Uterus (tissue), 4 donors: ENCODE results near the gene HRH2. TPM values are rescaled to one million over a fixed set of nuclear protein-coding genes. Genes with fewer than 3 reads are reported as not detected.

Experiments used
- DNase-seq, 2 donors: peaks; one replicate each; pipeline ENCODE4 v3.0.0-alpha.2; 2019 to 2020
- H3K27ac ChIP-seq, 2 donors: fragments of 200-600 bp; sonication (generic); 1 replicate in 1 of 2; 2 replicates in 1 of 2; pipeline ENCODE4 v1.5.1; 2016 to 2018
- H3K27me3 ChIP-seq, 2 donors: fragments of 200-600 bp; sonication (generic); one replicate each; pipeline ENCODE4 v1.5.1; 2018 to 2019; ENCODE audit warnings: control low read depth in 1 of 2
- H3K36me3 ChIP-seq, 2 donors: fragments of 200-600 bp; sonication (generic); one replicate each; pipeline ENCODE4 v1.5.1; 2019; ENCODE audit warnings: control low read depth in 1 of 2
- H3K4me1 ChIP-seq, 2 donors: fragments of 200-600 bp; sonication (generic); one replicate each; pipeline ENCODE4 v1.5.1; 2018 to 2019; ENCODE audit warnings: control low read depth in 1 of 2
- H3K4me3 ChIP-seq, 2 donors: fragments of 200-600 bp; sonication (generic); 1 replicate in 1 of 2; 2 replicates in 1 of 2; pipeline ENCODE4 v1.5.1; 2018 to 2019; ENCODE audit warnings: mild to moderate bottlenecking in 1 of 2
- H3K9me3 ChIP-seq, 2 donors: fragments of 200-600 bp; sonication (generic); one replicate each; pipeline ENCODE4 v1.5.1; 2019; ENCODE audit warnings: control low read depth in 1 of 2
- CTCF ChIP-seq, 4 experiments: fragments of 200-600 bp in 2 of 4; fragments of 450-650 bp in 2 of 4; sonication (generic) in 2 of 4; IDR thresholded peaks; one replicate each; pipeline ENCODE4 v1.5.1; 2016 to 2019; ENCODE audit warnings: antibody characterized with exemption in 4 of 4, mild to moderate bottlenecking in 2 of 4, moderate library complexity in 1 of 4
- POLR2A ChIP-seq, 2 donors: fragments of 450-650 bp; IDR thresholded peaks; one replicate each; pipeline ENCODE4 v1.6.1; 2016; ENCODE audit warnings: antibody characterized with exemption in 2 of 2, mild to moderate bottlenecking in 1 of 2, moderate library complexity in 1 of 2
- intact Hi-C: fragments of 100-400 bp; cut with DNase I; formaldehyde crosslinking; loops from one replicate; pipeline ENCODE4 v1.15.1; 2023; ENCODE audit warnings: low total_unique reads
- total RNA-seq, 4 donors: library from RNA; depleted of rRNA in 3 of 4; stranded (reverse); fragments of >200 nt in 3 of 4; gene quantifications; one replicate each; pipeline versions ENCODE4 v1.1.0 to v1.2.4, GENCODE V29; 2014 to 2023
- donor health status: DM: yes; HTN: yes; CAD: no.

Gene HRH2
- total RNA-seq, 4 donors from 2014 or later: 0.51 to 4.4 (median 4.1) TPM; not detected in 1

GRCh38 chr5:175694371-175695160 is 36.7 kb downstream of the HRH2 start:
- Histone ChIP-seq H3K27ac (no peak overlapping the region), H3K4me3 (no peak overlapping the region), H3K9me3 (no peaks in the 10 kb centered on the region), H3K36me3 (no peaks in the 10 kb centered on the region), H3K27me3 (no peaks in the 10 kb centered on the region), H3K4me1 (no peaks in the 10 kb centered on the region)
- intact Hi-C loops: no loop called here
- TF ChIP-seq POLR2A (IDR thresholded peaks at IDR 0.05) (no peak), CTCF (IDR thresholded peaks at IDR 0.05) (no peak)
- DNase-seq: no peak

- intact Hi-C loops: no loop called here
- Histone ChIP-seq H3K4me1 (no peaks in the 10 kb centered on the region), H3K36me3 (no peaks in the 10 kb centered on the region), H3K4me3 (no peak overlapping the region), H3K9me3 (no peaks in the 10 kb centered on the region), H3K27ac (no peak overlapping the region), H3K27me3 (no peaks in the 10 kb centered on the region)
- no peak for DNase-seq
- TF ChIP-seq CTCF (IDR thresholded peaks at IDR 0.05) (no peak), POLR2A (IDR thresholded peaks at IDR 0.05) (no peak)
These were observed 37.6 kb downstream of the HRH2 start for GRCh38 chr5:175695161-175696126.

GRCh38 chr5:175696139-175696854 is 38.4 kb downstream of the HRH2 start:
- intact Hi-C loops: no loop called here

GRCh38 chr5:175696855-175697198 is 39.0 kb downstream of the HRH2 start:
- no peaks in the 10 kb centered on the region for H3K27me3 ChIP-seq

More at GRCh38 chr5:175696139-175696854, 38.4 kb downstream of the HRH2 start:
- TF ChIP-seq POLR2A (IDR thresholded peaks at IDR 0.05) (no peak), CTCF (IDR thresholded peaks at IDR 0.05) (peak in 2 of 4 experiments; percentile 5 to 8)
- Histone ChIP-seq H3K4me3 (no peak overlapping the region), H3K27ac (no peak overlapping the region), H3K9me3 (no peaks in the 10 kb centered on the region), H3K4me1 (no peaks in the 10 kb centered on the region), H3K36me3 (no peaks in the 10 kb centered on the region), H3K27me3 (no peaks in the 10 kb centered on the region)
- peak; percentile 22 to 26 for DNase-seq

More at GRCh38 chr5:175696855-175697198, 39.0 kb downstream of the HRH2 start:
- intact Hi-C loops: no loop called here
- Histone ChIP-seq H3K27ac (no peak overlapping the region), H3K4me1 (no peaks in the 10 kb centered on the region), H3K9me3 (no peaks in the 10 kb centered on the region), H3K36me3 (no peaks in the 10 kb centered on the region), H3K4me3 (no peak overlapping the region)
- DNase-seq: no peak
- TF ChIP-seq POLR2A (IDR thresholded peaks at IDR 0.05) (no peak), CTCF (IDR thresholded peaks at IDR 0.05) (no peak)
